GM23248 (cell line): Measurements from ENCODE around the gene IPO4. TPM values are rescaled to one million over a fixed set of nuclear protein-coding genes. Genes with fewer than 3 reads are reported as not detected.
A peak's percentile ranks its signal among the peaks of the same experiment; 100 is the strongest.

ENCODE experiments used
- DNase-seq: peaks from one replicate; pipeline ENCODE4 v3.0.0-alpha.2; 2015
- H2AFZ ChIP-seq: fragments of 200-600 bp; sonication (generic); 2 replicates; pipeline ENCODE4 v1.6.1; 2016; ENCODE audit warnings: antibody characterized with exemption
- H3F3A ChIP-seq: fragments of 200-600 bp; sonication (generic); 2 replicates; pipeline ENCODE4 v1.6.1; 2016; ENCODE audit warnings: mild to moderate bottlenecking, antibody characterized with exemption, mixed run types; ENCODE audit not compliant: insufficient read depth
- H3K27ac ChIP-seq: fragments of 200-600 bp; sonication (generic); 2 replicates; pipeline ENCODE4 v1.5.1; 2016; ENCODE audit warnings: mild to moderate bottlenecking
- H3K27me3 ChIP-seq: fragments of 200-600 bp; sonication (generic); replicated peaks from 2 replicates; pipeline ENCODE4 v1.6.1; 2016; ENCODE audit warnings: mild to moderate bottlenecking; ENCODE audit not compliant: insufficient read depth
- H3K36me3 ChIP-seq: fragments of 200-600 bp; sonication (generic); 2 replicates; pipeline ENCODE4 v1.6.1; 2016; ENCODE audit warnings: low read depth, mild to moderate bottlenecking
- H3K4me1 ChIP-seq: fragments of 200-600 bp; sonication (generic); 2 replicates; pipeline ENCODE4 v1.6.1; 2016; ENCODE audit warnings: mild to moderate bottlenecking; ENCODE audit not compliant: insufficient read depth
- H3K4me2 ChIP-seq: fragments of 200-600 bp; sonication (generic); one replicate; pipeline ENCODE4 v1.6.1; 2016; ENCODE audit warnings: mild to moderate bottlenecking; ENCODE audit not compliant: unreplicated experiment
- H3K4me3 ChIP-seq: fragments of 200-600 bp; sonication (generic); 2 replicates; pipeline ENCODE4 v1.5.1; 2016; ENCODE audit warnings: mild to moderate bottlenecking
- H3K79me2 ChIP-seq: fragments of 200-600 bp; sonication (generic); 2 replicates; pipeline ENCODE4 v1.6.1; 2016; ENCODE audit warnings: mild to moderate bottlenecking; ENCODE audit not compliant: insufficient read depth
- H3K9ac ChIP-seq: fragments of 200-600 bp; sonication (generic); 2 replicates; pipeline ENCODE4 v1.6.1; 2016; ENCODE audit warnings: mild to moderate bottlenecking
- H3K9me2 ChIP-seq: fragments of 200-600 bp; sonication (generic); 2 replicates; pipeline ENCODE4 v1.6.1; 2016; ENCODE audit warnings: mixed run types, mild to moderate bottlenecking, moderate library complexity; ENCODE audit not compliant: insufficient read depth
- H3K9me3 ChIP-seq: fragments of 200-600 bp; sonication (generic); one replicate; pipeline ENCODE4 v1.6.1; 2017; ENCODE audit warnings: low read depth
- H4K20me1 ChIP-seq: fragments of 200-600 bp; sonication (generic); 2 replicates; pipeline ENCODE4 v1.6.0; 2016; ENCODE audit not compliant: insufficient read depth
- EZH2 ChIP-seq: fragments of 200-600 bp; sonication (generic); IDR thresholded peaks from 2 replicates; pipeline ENCODE4 v1.6.1; 2018; ENCODE audit warnings: antibody characterized with exemption, mild to moderate bottlenecking; ENCODE audit not compliant: insufficient read depth, poor library complexity, severe bottlenecking
- EZH2phosphoT487 ChIP-seq: fragments of 200-600 bp; sonication (generic); IDR thresholded peaks from 2 replicates; pipeline ENCODE4 v1.6.1; 2018; ENCODE audit warnings: antibody characterized with exemption, moderate library complexity, mild to moderate bottlenecking, low read depth; ENCODE audit not compliant: insufficient read depth
- WGBS, 2 experiments: methylation state at CpG; one replicate each; pipeline ENCODE4 v1.1.6; 2015 to 2017; ENCODE audit warnings: low lambda C conversion rate in 2 of 2, low coverage in 1 of 2; ENCODE audit errors: missing lambda C conversion rate in 2 of 2; 5-methylcytosine and 5-hydroxymethylcytosine counted together
- in situ Hi-C: fragments of 300-500 bp; cut with MboI; formaldehyde crosslinking; loops from 2 replicates; pipeline ENCODE4 v1.15.0; 2020
- polyA plus RNA-seq: library from polyadenylated mRNA; unstranded; fragments of >200 nt; fragmentation: Nextera tagmentation; extraction: Ambion mirVana; gene quantifications from 2 replicates; pipeline ENCODE4 v1.2.1, GENCODE V29; 2016
- total RNA-seq: library from RNA; depleted of rRNA; stranded (reverse); fragments of >200 nt; shearing (Covaris generic); gene quantifications from 2 replicates; pipeline ENCODE4 v1.2.3, GENCODE V29; 2014

Gene IPO4
- total and polyA plus RNA-seq, 2 experiments from 2014 or later, result 33.6 to 58.3 TPM

GRCh38 chr14:24143511-24143910 is 45.1 kb downstream of the IPO4 start:
- in situ Hi-C loops, result no loop called here
- H3K36me3 ChIP-seq, result peaks cover 6% of the 10 kb centered on the region; the same call in 1 of the 2 replicates
- H2AFZ ChIP-seq, result no peak overlapping the region
- peaks cover 41% of the 10 kb centered on the region for H3F3A ChIP-seq
- TF ChIP-seq EZH2phosphoT487 (no peak), EZH2 (no peak)
- peaks cover 55% of the 10 kb centered on the region for H3K79me2 ChIP-seq
- H3K27me3 ChIP-seq, result no peaks in the 10 kb centered on the region
- H3K4me2 ChIP-seq, result peak overlapping the region; percentile 52
- no peaks in the 10 kb centered on the region for H3K9me2 ChIP-seq
- H3K4me3 ChIP-seq, result no peak overlapping the region
- H3K9ac ChIP-seq, result no peak overlapping the region
- H3K9me3 ChIP-seq, result no peaks in the 10 kb centered on the region
- H3K4me1 ChIP-seq, result peaks cover 46% of the 10 kb centered on the region
- 8 to 14% methylated on average over 2 of the region's 2 CpGs for WGBS, 2 experiments
- no peaks in the 10 kb centered on the region for H4K20me1 ChIP-seq
- peak overlapping the region; percentile 37 for H3K27ac ChIP-seq
- DNase-seq, result peak; percentile 87

GRCh38 chr14:24141097-24141880 is 47.3 kb downstream of the IPO4 start, which contains the start of gene EMC9:
Gene EMC9, minus strand, starts transcription at chr14:24141591. Its CDS starts 287 bp downstream, at chr14:24141304.
- TF ChIP-seq EZH2 (no peak), EZH2phosphoT487 (no peak)
- no peaks in the 10 kb centered on the region for H3K9me3 ChIP-seq
- peak within 1 kb of the TSS; percentile 81 for H3K9ac ChIP-seq
- peak; percentile 100 for DNase-seq
- H3K4me2 ChIP-seq, result peak within 1 kb of the TSS; percentile 95
- 0 to 2% methylated on average over 59 to 65 of the region's 65 CpGs for WGBS, 2 experiments
- peak within 1 kb of the TSS; percentile 64 for H3K27ac ChIP-seq
- in situ Hi-C loops, result no loop called here
- no peaks in the 10 kb centered on the region for H3K27me3 ChIP-seq
- peak within 1 kb of the TSS; percentile 93 for H3K4me3 ChIP-seq
- peaks cover 63% of the 10 kb centered on the region for H3K79me2 ChIP-seq
- peak within 1 kb of the TSS; percentile 85 for H2AFZ ChIP-seq
- peaks cover 12% of the 10 kb centered on the region; the same call in 1 of the 2 replicates for H3K36me3 ChIP-seq
- H3K4me1 ChIP-seq, result peaks cover 43% of the 10 kb centered on the region
- no peaks in the 10 kb centered on the region for H4K20me1 ChIP-seq
- H3F3A ChIP-seq, result peaks cover 41% of the 10 kb centered on the region
- H3K9me2 ChIP-seq, result no peaks in the 10 kb centered on the region

- H3K4me1 ChIP-seq, result peaks cover 31% of the 10 kb centered on the region
- H3K79me2 ChIP-seq, result peaks cover 51% of the 10 kb centered on the region
- H3K36me3 ChIP-seq, result peaks cover 12% of the 10 kb centered on the region; the same call in 1 of the 2 replicates
- WGBS, 2 experiments, result 93 to 96% methylated on average over 9 of the region's 9 CpGs
- no peak for TF ChIP-seq EZH2phosphoT487
- H3K9ac ChIP-seq, result peak overlapping the region; percentile 81; the same call in 1 of the 2 replicates
- no peak overlapping the region for H2AFZ ChIP-seq
- in situ Hi-C loops, result no loop called here
- no peaks in the 10 kb centered on the region for H3K9me3 ChIP-seq
- no peaks in the 10 kb centered on the region for H4K20me1 ChIP-seq
- peaks cover 24% of the 10 kb centered on the region for H3F3A ChIP-seq
- no peak overlapping the region for H3K27ac ChIP-seq
- H3K4me2 ChIP-seq, result peak overlapping the region; percentile 95
- no peaks in the 10 kb centered on the region for H3K9me2 ChIP-seq
- no peak for DNase-seq
- H3K4me3 ChIP-seq, result peak overlapping the region; percentile 93
- H3K27me3 ChIP-seq, result no peaks in the 10 kb centered on the region
Observed at GRCh38 chr14:24139272-24139934, 49.2 kb downstream of the IPO4 start.

- Histone ChIP-seq H3K4me2 (no peak overlapping the region), H3F3A (peaks cover 17% of the 10 kb centered on the region), H3K9me3 (no peaks in the 10 kb centered on the region), H2AFZ (no peak overlapping the region), H3K4me3 (no peak overlapping the region), H3K27me3 (no peaks in the 10 kb centered on the region), H3K9me2 (no peaks in the 10 kb centered on the region), H3K79me2 (peaks cover 45% of the 10 kb centered on the region), H3K36me3 (peaks cover 12% of the 10 kb centered on the region; the same call in 1 of the 2 replicates), H4K20me1 (no peaks in the 10 kb centered on the region), H3K4me1 (peaks cover 25% of the 10 kb centered on the region), H3K27ac (no peak overlapping the region), H3K9ac (no peak overlapping the region)
- no peak for DNase-seq
- WGBS, 2 experiments, result 87 to 88% methylated on average over 13 of the region's 13 CpGs
- TF ChIP-seq EZH2 (no peak), EZH2phosphoT487 (no peak)
- in situ Hi-C loops, result no loop called here
Observed at GRCh38 chr14:24138396-24139271, 50.0 kb downstream of the IPO4 start.
